GM18502 (cell line): ENCODE measurements around the gene KANK2.
A peak's percentile ranks its signal among the peaks of the same experiment; 100 is the strongest.
"Not testable (repeated sequence)": the region's sequence is repeated elsewhere in the genome, so short reads cannot be mapped to it uniquely, and the experiment has no call there.

ENCODE experiments used
- ATAC-seq: cut with Tn5 transposase; IDR thresholded peaks from one replicate; pipeline ENCODE4 v1.9.1; 2021; ENCODE audit warnings: mild to moderate bottlenecking; ENCODE audit not compliant: unreplicated experiment, poor library complexity

Gene KANK2

DNA sequence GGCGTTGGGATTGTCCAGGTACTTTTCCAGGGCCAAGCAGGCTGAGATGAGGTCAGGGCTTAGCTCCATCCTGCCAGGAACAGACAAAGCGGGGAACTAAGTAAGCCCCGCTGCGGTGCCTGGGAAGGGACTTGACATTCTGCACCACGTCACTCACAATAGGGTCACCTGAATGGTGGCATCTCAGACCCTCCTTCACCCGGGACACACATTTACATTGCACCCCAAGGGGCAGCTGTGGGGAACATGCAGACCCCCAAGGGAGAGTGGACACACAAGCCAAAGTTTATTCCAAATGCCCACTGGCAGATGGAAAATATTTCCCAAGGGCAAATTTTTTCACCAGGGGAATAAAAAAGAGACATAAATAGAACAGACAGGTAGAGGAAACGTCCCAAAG, 21.4 kb downstream of the KANK2 start:
- ATAC-seq, result no peak

DNA sequence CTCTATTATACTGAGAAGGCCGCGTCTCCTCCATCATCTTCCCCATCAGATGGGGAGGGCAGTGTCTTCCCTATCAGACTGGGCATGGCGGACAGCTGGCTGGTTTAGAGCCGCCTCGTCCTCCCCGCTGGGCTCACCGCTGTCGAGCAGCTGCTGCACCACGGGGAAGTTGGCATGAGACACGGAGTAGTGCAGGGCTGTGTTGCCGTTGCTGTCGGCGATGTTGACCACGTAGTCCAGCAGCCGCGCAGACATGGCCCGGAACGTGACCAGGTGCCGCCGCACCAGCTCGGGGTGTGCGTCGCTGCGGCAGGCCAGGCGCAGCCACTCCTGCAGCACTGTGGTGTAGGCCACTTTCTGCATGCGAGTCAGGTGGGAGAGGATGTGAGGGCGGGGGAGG, 23.0 kb downstream of the KANK2 start:
- no peak for ATAC-seq

DNA sequence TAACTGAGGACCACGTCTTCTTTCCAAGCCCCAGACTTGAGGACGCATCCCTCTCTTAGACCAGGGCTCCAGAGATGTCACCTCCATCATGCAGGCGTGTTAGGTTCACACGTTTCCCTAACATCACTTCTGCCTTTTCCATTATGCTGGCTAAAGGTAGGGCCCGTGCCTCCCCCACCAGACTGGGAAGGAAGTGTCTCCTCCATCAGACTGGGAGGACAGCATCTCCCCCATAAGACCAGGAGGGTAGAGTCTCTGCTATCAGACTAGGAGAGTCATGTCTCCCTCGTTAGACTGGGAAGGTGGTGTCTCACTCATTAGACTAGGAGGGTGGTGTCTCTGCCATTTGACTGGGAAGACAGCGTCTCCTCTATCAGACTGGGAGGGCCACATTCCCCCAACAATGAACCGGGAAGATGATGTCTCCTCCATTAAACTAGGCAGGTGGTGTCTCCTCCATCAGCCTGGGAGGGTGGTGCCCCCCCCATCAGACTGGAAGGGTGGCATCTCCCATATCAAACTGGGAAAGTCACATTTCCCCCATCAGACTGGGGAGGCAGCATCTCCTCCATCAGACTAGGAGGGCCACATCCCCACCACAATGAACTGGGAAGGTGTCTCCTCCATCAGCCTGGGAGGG, 23.7 kb downstream of the KANK2 start:
- no peak for ATAC-seq

GRCh38 chr19:11172576-11172975, 24.8 kb downstream of the KANK2 start:
- no peak for ATAC-seq

GRCh38 chr19:11171144-11171543, 26.2 kb downstream of the KANK2 start:
- ATAC-seq, result no peak

- no peak for ATAC-seq
These were observed 27.3 kb downstream of the KANK2 start for GRCh38 chr19:11169896-11170678.

DNA sequence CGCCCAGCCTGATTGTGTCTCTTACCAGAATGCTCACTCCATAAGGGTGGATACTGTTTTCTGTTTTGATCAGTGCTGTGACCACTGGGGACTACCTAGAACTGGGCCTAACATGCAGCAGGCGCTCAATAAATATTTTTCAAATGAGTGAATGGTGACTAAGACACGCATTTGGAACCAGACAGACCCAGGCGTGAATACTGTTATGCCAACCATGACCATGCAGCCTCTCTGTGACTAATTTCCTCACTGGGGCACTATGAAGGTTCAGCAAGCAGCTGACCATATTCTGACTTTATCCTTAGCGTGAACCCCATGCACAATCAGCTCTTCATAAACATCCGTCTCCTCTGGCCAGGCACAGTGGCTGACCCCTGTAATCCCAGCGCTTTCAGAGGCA, 28.8 kb downstream of the KANK2 start:
- ATAC-seq, result no peak

- ATAC-seq, result no peak
These were observed 30.8 kb downstream of the KANK2 start for GRCh38 chr19:11166281-11167142.

- no peak for ATAC-seq
These were observed 31.8 kb downstream of the KANK2 start for GRCh38 chr19:11165486-11166030.

GRCh38 chr19:11164879-11165406, 32.4 kb downstream of the KANK2 start:
- ATAC-seq, result no peak

DNA sequence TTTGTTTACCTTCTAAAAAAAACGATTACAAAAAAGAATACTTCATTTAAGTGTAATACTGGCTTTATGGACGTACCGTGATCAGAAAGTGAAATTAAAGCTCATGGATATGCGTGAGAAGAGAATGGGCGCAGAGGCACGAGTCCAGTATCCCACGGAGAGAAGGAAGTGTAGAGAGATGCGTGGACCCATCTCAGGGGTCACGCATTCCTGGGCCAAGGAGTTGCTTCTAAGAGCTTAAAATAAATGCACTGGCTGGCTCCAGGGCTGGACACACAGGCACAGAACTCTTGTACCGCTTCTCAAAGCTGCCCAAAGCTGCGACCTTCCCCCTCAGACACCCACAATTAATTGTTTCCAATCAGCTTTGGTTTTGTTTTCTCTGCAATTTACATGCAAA, 33.0 kb downstream of the KANK2 start:
- ATAC-seq, result no peak

- ATAC-seq, result not testable (repeated sequence)
These were observed 36.9 kb downstream of the KANK2 start for GRCh38 chr19:11160440-11160768.

GRCh38 chr19:11159598-11160439, 37.5 kb downstream of the KANK2 start:
- ATAC-seq, result no peak

DNA sequence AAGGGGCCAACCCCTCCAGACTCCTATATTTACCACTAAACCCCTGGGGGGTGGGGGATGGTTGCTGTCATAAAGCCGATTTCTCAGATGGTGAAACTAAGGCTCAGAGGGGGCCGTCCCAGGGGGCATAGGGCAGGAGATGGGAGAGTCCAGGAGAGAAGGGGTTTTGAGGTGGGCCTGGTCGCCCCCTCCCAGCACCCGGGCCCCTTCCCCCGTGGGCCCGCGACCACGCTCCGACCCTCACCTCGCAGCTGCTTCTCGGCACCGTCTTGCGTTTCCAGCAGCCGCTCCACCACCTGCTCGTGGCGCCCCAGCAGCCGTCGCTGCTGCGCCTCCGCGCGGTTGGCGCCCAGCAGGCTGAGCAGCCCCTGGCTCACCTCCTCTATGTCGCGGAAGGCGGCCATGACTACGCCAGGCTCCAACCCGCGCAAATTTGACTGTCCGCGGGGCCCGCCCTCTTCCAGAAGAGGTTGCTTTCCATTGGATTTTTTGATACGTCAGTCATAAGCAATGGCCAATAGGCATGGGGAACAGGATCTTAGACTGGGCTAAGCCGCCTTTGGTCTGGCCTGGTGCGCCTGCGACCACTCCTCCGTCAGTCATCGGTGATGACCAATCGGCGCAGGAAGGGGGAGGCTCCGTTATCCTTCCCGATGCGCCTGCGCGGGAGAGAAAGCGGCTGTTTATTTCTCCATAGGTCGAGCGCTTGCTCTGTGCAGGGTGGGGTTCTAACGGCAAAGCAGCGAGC, 41.8 kb downstream of the KANK2 start, which contains the start of gene SPC24:
Gene SPC24 (minus strand): TSS at position 410 of the 748 bp plus-strand sequence. CDS start 6 bp downstream, at position 404.
- peak; percentile 94 for ATAC-seq

- no peak for ATAC-seq
These were observed 42.7 kb downstream of the KANK2 start for GRCh38 chr19:11154683-11155047.

DNA sequence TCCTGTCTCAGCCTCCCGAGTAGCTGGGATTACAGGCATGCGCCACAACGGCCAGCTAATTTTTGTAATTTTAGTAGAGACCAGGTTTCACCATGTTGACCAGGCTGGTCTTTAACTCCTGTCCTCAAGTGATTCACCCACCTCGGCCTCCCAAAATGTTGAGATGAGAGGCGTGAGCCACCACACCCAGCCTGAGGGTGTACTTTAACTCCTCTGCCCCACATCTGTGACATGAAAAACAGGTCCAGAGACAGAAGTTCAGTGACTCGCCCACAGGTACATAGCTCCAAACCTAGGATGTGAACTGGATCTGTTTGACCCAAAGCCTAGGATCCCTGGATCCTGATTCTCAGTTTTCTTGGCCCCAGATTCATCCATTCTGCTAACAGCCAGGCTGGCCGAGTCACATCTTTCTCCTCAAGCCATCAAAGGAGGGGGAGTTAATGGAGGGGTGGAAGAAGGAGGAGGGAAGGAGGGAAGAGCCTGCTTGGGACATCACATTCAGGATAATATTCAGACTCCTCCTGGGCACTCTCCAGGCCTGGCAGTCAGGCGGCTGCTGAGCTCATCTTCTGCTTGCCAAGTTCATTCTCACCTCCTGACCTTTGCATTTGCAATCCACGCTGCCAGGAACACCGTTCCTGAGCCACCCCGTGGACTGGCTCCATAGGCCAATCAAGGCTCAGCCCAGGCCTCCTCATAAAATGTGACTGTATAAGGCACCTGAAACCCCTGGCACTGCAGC, 44.9 kb downstream of the KANK2 start:
- no peak for ATAC-seq

DNA sequence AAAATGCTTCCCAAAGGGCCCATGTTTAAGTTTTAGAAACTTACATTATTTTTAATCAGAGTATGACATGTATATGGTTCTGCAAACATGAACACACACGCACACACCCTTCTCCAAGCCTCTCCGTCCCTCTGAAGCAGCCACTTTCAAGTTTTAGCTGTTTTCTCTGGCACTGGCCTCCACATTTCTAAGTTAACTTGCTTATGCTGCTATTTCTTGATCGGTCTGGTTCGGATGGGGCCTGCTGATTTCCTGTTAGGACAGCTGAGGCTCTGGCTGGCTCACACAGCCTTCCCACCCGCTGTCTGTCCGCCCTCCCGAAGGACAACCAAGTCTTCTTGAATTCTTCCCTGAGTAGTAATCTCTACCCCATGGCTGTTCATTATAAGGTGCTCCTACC, 46.2 kb downstream of the KANK2 start:
- no peak for ATAC-seq

DNA sequence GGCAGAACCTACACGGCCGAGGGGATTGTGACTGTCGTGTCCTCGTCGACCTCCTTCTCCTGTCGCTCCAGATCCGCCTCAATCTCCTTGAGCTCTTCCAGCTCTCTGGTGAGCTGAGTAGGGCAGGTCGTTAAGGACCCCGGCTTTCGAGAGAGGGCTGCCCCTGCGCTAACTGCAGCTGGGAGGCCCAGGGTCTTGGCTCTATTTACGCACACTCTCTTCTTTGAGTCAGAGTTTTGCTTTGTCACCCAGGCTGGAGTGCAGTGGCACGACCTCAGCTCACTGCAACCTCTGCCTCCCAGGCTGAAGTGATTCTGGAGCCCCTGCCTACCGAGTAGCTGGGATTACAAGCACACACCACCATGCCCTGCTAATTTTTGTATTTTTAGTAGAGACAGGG, 49.3 kb downstream of the KANK2 start:
- ATAC-seq, result no peak
